ENCODE measurements around the gene BPIFB4. TPM values are rescaled to one million over a fixed set of nuclear protein-coding genes. Genes with fewer than 3 reads are reported as not detected.

The BPIFB4 gene
- total and polyA plus RNA-seq, 2 donors (not counting 3 experiments of a cell fraction or from before 2014, with no cell fraction given), result not detected

GRCh38 chr20:33070111-33071053 is 9.1 kb upstream of the BPIFB4 start:
- H2AFZ ChIP-seq (ENCODE audit: low read depth, low read length), result no peak overlapping the region
- POLR2A ChIA-PET, result no interaction called here
- DNase-seq (ENCODE audit: low read depth, low spot score) (no peak), FAIRE-seq (no peak)
- CTCF ChIA-PET, result no interaction called here
- H3K9me3 ChIP-seq (replicated peaks; ENCODE audit: control insufficient read depth, insufficient read depth, low read length), result no peaks in the 10 kb centered on the region
- H3K4me3 ChIP-seq (replicated peaks in 1 of 3; ENCODE audit: insufficient read depth in 1 of 3, low read depth in 1 of 3, low read length in 3 of 3), result no peak overlapping the region
- no peaks in the 10 kb centered on the region for H3K9me1 ChIP-seq (replicated peaks; ENCODE audit: control insufficient read depth, extremely low read depth, insufficient read depth, low read length)
- no peaks in the 10 kb centered on the region for H3K27me3 ChIP-seq (ENCODE audit: control insufficient read depth in 2 of 2, insufficient read depth in 2 of 2, low read length in 2 of 2)
- H3K4me1 ChIP-seq (ENCODE audit: control insufficient read depth, extremely low read depth, insufficient read depth, low read length), result no peaks in the 10 kb centered on the region
- no peaks in the 10 kb centered on the region for H4K20me1 ChIP-seq (replicated peaks; ENCODE audit: control insufficient read depth, extremely low read depth, insufficient read depth, low read length)
- H3K36me3 ChIP-seq (ENCODE audit: control insufficient read depth in 2 of 2, extremely low read depth in 1 of 2, insufficient read depth in 2 of 2, low read length in 2 of 2), result no peaks in the 10 kb centered on the region
- H3K9ac ChIP-seq (replicated peaks; ENCODE audit: extremely low read depth, insufficient read depth, low read length), result no peak overlapping the region
- no TSS peak for BruUV-seq (replicated peaks)
- H3K27ac ChIP-seq (ENCODE audit: insufficient read depth, low read depth, low read length), result no peak overlapping the region
- TF ChIP-seq JUN (IDR thresholded peaks at IDR 0.05; ENCODE audit: borderline replicate concordance, insufficient read depth, insufficient read length, low read depth) (no peak), POLR2A (IDR thresholded peaks at IDR 0.05; ENCODE audit: low read depth, low read length) (no peak), POLR2AphosphoS5 (IDR thresholded peaks at IDR 0.05; ENCODE audit: insufficient read depth, low read depth, low read length) (no peak), GATA2 (IDR thresholded peaks at IDR 0.05; ENCODE audit: insufficient read depth, insufficient read length, low read depth, low read length) (no peak), EZH2 (IDR thresholded peaks at IDR 0.05; ENCODE audit: borderline replicate concordance, low read depth, low read length, severe bottlenecking) (no peak), MYC (IDR thresholded peaks at IDR 0.05; ENCODE audit: low read depth, low read length) (no peak), FOS (IDR thresholded peaks at IDR 0.05; ENCODE audit: borderline replicate concordance, insufficient read depth, low read length) (no peak)
- TF ChIP-seq, protein P1, sequence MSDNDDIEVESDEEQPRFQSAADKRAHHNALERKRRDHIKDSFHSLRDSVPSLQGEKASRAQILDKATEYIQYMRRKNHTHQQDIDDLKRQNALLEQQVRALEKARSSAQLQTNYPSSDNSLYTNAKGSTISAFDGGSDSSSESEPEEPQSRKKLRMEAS (IDR thresholded peaks at IDR 0.05; ENCODE audit: insufficient read depth, insufficient read length), result no peak
- TF ChIP-seq, protein P2, sequence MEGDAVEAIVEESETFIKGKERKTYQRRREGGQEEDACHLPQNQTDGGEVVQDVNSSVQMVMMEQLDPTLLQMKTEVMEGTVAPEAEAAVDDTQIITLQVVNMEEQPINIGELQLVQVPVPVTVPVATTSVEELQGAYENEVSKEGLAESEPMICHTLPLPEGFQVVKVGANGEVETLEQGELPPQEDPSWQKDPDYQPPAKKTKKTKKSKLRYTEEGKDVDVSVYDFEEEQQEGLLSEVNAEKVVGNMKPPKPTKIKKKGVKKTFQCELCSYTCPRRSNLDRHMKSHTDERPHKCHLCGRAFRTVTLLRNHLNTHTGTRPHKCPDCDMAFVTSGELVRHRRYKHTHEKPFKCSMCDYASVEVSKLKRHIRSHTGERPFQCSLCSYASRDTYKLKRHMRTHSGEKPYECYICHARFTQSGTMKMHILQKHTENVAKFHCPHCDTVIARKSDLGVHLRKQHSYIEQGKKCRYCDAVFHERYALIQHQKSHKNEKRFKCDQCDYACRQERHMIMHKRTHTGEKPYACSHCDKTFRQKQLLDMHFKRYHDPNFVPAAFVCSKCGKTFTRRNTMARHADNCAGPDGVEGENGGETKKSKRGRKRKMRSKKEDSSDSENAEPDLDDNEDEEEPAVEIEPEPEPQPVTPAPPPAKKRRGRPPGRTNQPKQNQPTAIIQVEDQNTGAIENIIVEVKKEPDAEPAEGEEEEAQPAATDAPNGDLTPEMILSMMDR (IDR thresholded peaks at IDR 0.05; ENCODE audit: extremely low read depth in 1 of 2, insufficient read depth in 1 of 2, low read depth in 1 of 2, low read length in 2 of 2), result no peak
- no peak overlapping the region for H3K4me2 ChIP-seq (ENCODE audit: insufficient read depth, low read length)
- dilution Hi-C loops (cut with MboI; ENCODE audit: extremely low pct_ligation_motif_present, low sequenced_read_pairs) (no loop called here), intact Hi-C loops (cut with micrococcal nuclease) (no loop called here)
- H3K79me2 ChIP-seq (ENCODE audit: control insufficient read depth, insufficient read depth, low read length), result no peaks in the 10 kb centered on the region
